GM19438 (cell line): ENCODE data around the gene BCAN.
"Not testable (repeated sequence)": the region's sequence is repeated elsewhere in the genome, so short reads cannot be mapped to it uniquely, and the experiment has no call there.

Experiments
- ATAC-seq: cut with Tn5 transposase; IDR thresholded peaks from one replicate; pipeline ENCODE4 v1.9.1; 2021; ENCODE audit warnings: low read depth; ENCODE audit not compliant: unreplicated experiment

The BCAN gene

GRCh38 chr1:156641761-156642264 is at the start of gene BCAN:
BCAN (plus strand) TSS chr1:156642117; CDS start chr1:156646055, 3,938 bp downstream.
- ATAC-seq = no peak

GRCh38 chr1:156592158-156592909 is 49.6 kb upstream of the BCAN start:
- no peak for ATAC-seq

- no peak for ATAC-seq
Measured at GRCh38 chr1:156592910-156593660, 48.8 kb upstream of the BCAN start.

GRCh38 chr1:156593661-156593989 is 48.3 kb upstream of the BCAN start:
- ATAC-seq = no peak

GRCh38 chr1:156594190-156594589 is 47.7 kb upstream of the BCAN start:
- ATAC-seq = no peak

- ATAC-seq = no peak
Measured at GRCh38 chr1:156595016-156595415, 46.9 kb upstream of the BCAN start.

GRCh38 chr1:156596426-156596825 is 45.5 kb upstream of the BCAN start:
- no peak for ATAC-seq

- ATAC-seq = no peak
Measured at GRCh38 chr1:156598125-156598524, 43.8 kb upstream of the BCAN start.

GRCh38 chr1:156598731-156599432 is 43.0 kb upstream of the BCAN start:
- ATAC-seq = no peak

- no peak for ATAC-seq
Measured at GRCh38 chr1:156599811-156600210, 42.1 kb upstream of the BCAN start.

GRCh38 chr1:156600733-156601121 is 41.2 kb upstream of the BCAN start:
- no peak for ATAC-seq

GRCh38 chr1:156601122-156601830 is 40.6 kb upstream of the BCAN start, which contains the start of gene GPATCH4:
GPATCH4 (minus strand) TSS chr1:156601479.
- ATAC-seq = no peak

GRCh38 chr1:156601892-156602291 is 40.0 kb upstream of the BCAN start:
- no peak for ATAC-seq

GRCh38 chr1:156602557-156602993 is 39.3 kb upstream of the BCAN start:
- no peak for ATAC-seq

GRCh38 chr1:156607344-156607743 is 34.6 kb upstream of the BCAN start:
- not testable (repeated sequence) for ATAC-seq

GRCh38 chr1:156608036-156608674 is 33.8 kb upstream of the BCAN start:
- ATAC-seq = no peak

GRCh38 chr1:156608981-156609380 is 32.9 kb upstream of the BCAN start:
- ATAC-seq = no peak

GRCh38 chr1:156610072-156610471 is 31.8 kb upstream of the BCAN start:
- ATAC-seq = not testable (repeated sequence)

- no peak for ATAC-seq
Measured at GRCh38 chr1:156612666-156613065, 29.3 kb upstream of the BCAN start.

- ATAC-seq = no peak
Measured at GRCh38 chr1:156615946-156616345, 26.0 kb upstream of the BCAN start.
